NCI-H146 treated with DMSO at 0.1 percent for 48 hours (cell line): ENCODE results near the gene IDH2.

Source experiments
- DNase-seq: peaks from one replicate; lab custom pipeline; 2025; ENCODE audit not compliant: unreplicated experiment; lab: John Stamatoyannopoulos, UW

IDH2 gene

GRCh38 chr15:90044916-90045371 lies 57.3 kb downstream of the IDH2 start:
- DNase-seq: no peak

- DNase-seq: no peak
These were observed 58.1 kb downstream of the IDH2 start for GRCh38 chr15:90044191-90044590.

GRCh38 chr15:90043530-90044010 lies 58.7 kb downstream of the IDH2 start:
- no peak for DNase-seq

- no peak for DNase-seq
These were observed 59.3 kb downstream of the IDH2 start for GRCh38 chr15:90042766-90043529.

GRCh38 chr15:90042356-90042755 lies 59.9 kb downstream of the IDH2 start:
- DNase-seq: no peak

GRCh38 chr15:90040618-90041017 lies 61.6 kb downstream of the IDH2 start:
- DNase-seq: no peak

GRCh38 chr15:90039996-90040395 lies 62.3 kb downstream of the IDH2 start:
- DNase-seq: no peak

GRCh38 chr15:90038632-90039095 lies 63.6 kb downstream of the IDH2 start:
- peak; percentile 6 for DNase-seq

- DNase-seq: no peak
These were observed 64.2 kb downstream of the IDH2 start for GRCh38 chr15:90037961-90038631.

- DNase-seq: no peak
These were observed 64.8 kb downstream of the IDH2 start for GRCh38 chr15:90037511-90037860.

GRCh38 chr15:90036806-90037510 lies 65.3 kb downstream of the IDH2 start:
- no peak for DNase-seq

- no peak for DNase-seq
These were observed 65.9 kb downstream of the IDH2 start for GRCh38 chr15:90036343-90036742.

- DNase-seq: no peak
These were observed 66.4 kb downstream of the IDH2 start for GRCh38 chr15:90035840-90036230.

- DNase-seq: peak; percentile 48
These were observed 67.0 kb downstream of the IDH2 start for GRCh38 chr15:90035095-90035839.

- no peak for DNase-seq
These were observed 68.8 kb downstream of the IDH2 start for GRCh38 chr15:90033448-90033847.
